A549 (cell line): ENCODE results near the gene ASXL2.

Experiments used
- CBX8 ChIP-seq: fragments of 200-600 bp; sonication (generic); IDR thresholded peaks from 2 replicates; pipeline ENCODE4 v1.6.1; 2016
- CTCF ChIP-seq: fragments of >200 bp; sonication (Bioruptor Twin); formaldehyde crosslinking; IDR thresholded peaks from 3 replicates; pipeline ENCODE4 v1.5.1; 2016
- TF ChIP-seq, protein P1 (sequence below): fragments of 150-350 bp; IDR thresholded peaks from 2 replicates; pipeline ENCODE4 v1.6.1; 2014; ENCODE audit warnings: low read depth, mild to moderate bottlenecking, low read length

DNA sequence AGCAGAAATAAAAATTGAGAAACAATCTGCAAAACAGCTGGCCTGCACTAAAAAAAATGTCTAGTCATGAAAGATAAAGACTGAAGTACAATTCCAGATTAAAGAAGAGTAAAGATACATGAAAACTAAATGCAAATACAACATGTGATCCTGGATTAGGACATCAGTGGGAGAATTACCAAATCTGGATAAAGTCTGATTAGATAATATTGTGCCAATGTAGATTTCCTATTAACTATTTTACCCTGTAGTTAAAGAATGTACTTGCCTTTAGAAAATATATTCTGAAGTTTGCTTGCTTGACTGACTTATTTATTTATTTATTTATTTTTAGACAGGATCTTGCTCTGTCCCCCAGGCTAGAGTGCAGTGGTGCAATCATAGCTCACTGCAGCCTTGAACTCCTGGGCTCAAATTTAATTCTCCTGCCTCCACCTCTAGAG, 58.7 kb downstream of the ASXL2 start:
- TF ChIP-seq, protein P1, sequence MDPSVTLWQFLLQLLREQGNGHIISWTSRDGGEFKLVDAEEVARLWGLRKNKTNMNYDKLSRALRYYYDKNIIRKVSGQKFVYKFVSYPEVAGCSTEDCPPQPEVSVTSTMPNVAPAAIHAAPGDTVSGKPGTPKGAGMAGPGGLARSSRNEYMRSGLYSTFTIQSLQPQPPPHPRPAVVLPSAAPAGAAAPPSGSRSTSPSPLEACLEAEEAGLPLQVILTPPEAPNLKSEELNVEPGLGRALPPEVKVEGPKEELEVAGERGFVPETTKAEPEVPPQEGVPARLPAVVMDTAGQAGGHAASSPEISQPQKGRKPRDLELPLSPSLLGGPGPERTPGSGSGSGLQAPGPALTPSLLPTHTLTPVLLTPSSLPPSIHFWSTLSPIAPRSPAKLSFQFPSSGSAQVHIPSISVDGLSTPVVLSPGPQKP: no peak
- TF ChIP-seq CTCF (no peak), CBX8 (no peak)
